ENCODE results near the gene KANK4. TPM values are rescaled to one million over a fixed set of nuclear protein-coding genes. Genes with fewer than 3 reads are reported as not detected.
A peak's percentile ranks its signal among the peaks of the same experiment; 100 is the strongest.

The KANK4 gene
- total RNA-seq, 1 donor, result under 0.01 TPM

DNA sequence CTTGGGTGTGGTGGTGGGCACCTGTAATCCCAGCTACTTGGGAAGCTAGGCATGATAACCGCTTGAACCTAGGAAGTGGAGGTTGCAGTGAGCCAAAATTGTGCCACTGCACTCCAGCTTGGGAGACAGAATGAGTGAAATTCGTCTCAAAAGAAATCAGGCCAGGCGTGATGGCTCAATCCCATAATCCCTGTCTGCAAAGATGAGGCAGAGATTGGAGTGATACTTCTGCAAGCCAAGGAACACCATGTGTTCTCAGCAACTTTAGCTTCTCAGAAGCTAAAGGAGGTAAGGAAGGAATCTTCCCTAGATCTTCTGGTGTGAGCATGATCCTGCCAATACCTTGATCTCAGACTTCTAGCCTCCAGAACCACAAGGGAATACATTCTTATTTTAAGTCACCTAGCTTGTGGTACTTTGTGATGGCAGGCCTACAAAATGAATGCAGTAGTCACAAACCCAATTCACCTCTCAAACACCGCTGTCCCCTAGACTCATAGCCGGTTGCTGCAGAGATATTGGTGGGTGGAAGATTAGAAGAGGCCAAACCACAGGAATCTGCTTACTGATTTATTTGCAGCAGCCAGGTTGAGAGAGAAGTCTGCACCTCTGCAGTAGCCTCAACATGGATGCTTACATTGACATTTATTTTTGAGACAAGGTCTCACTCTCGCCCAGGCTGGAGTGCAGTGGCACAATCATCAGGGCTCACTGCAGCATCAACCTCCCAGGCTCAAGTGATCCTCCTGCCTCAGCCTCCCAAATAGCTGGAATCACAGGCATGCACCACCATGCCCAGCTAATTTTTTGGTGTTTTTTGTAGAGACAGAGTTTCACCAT, 105.9 kb downstream of the KANK4 start:
- DNase-seq (ENCODE audit: insufficient read length, low spot score, missing footprints), result no peak
- TF ChIP-seq, protein P1, sequence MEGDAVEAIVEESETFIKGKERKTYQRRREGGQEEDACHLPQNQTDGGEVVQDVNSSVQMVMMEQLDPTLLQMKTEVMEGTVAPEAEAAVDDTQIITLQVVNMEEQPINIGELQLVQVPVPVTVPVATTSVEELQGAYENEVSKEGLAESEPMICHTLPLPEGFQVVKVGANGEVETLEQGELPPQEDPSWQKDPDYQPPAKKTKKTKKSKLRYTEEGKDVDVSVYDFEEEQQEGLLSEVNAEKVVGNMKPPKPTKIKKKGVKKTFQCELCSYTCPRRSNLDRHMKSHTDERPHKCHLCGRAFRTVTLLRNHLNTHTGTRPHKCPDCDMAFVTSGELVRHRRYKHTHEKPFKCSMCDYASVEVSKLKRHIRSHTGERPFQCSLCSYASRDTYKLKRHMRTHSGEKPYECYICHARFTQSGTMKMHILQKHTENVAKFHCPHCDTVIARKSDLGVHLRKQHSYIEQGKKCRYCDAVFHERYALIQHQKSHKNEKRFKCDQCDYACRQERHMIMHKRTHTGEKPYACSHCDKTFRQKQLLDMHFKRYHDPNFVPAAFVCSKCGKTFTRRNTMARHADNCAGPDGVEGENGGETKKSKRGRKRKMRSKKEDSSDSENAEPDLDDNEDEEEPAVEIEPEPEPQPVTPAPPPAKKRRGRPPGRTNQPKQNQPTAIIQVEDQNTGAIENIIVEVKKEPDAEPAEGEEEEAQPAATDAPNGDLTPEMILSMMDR (IDR thresholded peaks at IDR 0.05; ENCODE audit: extremely low read depth, low read depth, low read length), result no peak
- H3K79me2 ChIP-seq (ENCODE audit: insufficient read depth, low read length), result no peaks in the 10 kb centered on the region

DNA sequence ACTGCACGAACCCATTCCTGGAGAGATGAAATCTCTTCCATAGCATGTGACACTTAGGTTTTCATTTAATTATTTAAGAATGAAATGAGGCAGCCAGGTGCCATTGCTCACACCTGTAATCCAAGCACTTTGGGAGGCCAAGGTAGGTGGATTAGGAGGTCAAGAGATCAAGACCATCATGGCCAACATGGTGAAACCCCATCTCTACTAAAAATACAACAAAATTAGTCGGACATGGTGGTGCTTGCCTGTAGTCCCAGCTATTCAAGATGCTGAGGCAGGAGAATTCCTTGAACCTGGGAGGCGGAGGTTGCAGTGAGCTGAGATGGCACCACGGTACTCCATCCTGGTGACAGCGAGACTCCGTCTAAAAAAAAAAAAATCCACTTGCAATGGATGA, 106.8 kb downstream of the KANK4 start:
- H3K79me2 ChIP-seq (ENCODE audit: insufficient read depth, low read length), result no peaks in the 10 kb centered on the region
- no peak overlapping the region for H3K27ac ChIP-seq (ENCODE audit: low read depth, low read length)
- no peak for DNase-seq (ENCODE audit: insufficient read length, low spot score, missing footprints)
- no peak overlapping the region for H3K4me3 ChIP-seq (ENCODE audit: insufficient read depth, low read length)
- no peaks in the 10 kb centered on the region for H3K9me3 ChIP-seq (ENCODE audit: low read depth, low read length)
- H2AFZ ChIP-seq (ENCODE audit: low read length), result no peak overlapping the region
- no peaks in the 10 kb centered on the region for H3K27me3 ChIP-seq (ENCODE audit: insufficient read depth, low read length)
- TF ChIP-seq, protein P1 (IDR thresholded peaks at IDR 0.05; ENCODE audit: extremely low read depth, low read depth, low read length), result no peak
- H4K20me1 ChIP-seq (ENCODE audit: insufficient read depth, low read length), result no peaks in the 10 kb centered on the region
- H3K4me1 ChIP-seq (ENCODE audit: insufficient read depth, low read length), result no peaks in the 10 kb centered on the region
- H3K36me3 ChIP-seq (ENCODE audit: insufficient read depth, low read length), result no peaks in the 10 kb centered on the region
- H3K4me2 ChIP-seq (ENCODE audit: insufficient read depth, low read length), result no peak overlapping the region

More for the DNA sequence above, 105.9 kb downstream of the KANK4 start:
- Histone ChIP-seq H3K4me3 (ENCODE audit: insufficient read depth, low read length) (no peak overlapping the region), H3K27me3 (ENCODE audit: insufficient read depth, low read length) (no peaks in the 10 kb centered on the region), H3K36me3 (ENCODE audit: insufficient read depth, low read length) (no peaks in the 10 kb centered on the region), H3K4me1 (ENCODE audit: insufficient read depth, low read length) (no peaks in the 10 kb centered on the region), H3K27ac (ENCODE audit: low read depth, low read length) (no peak overlapping the region), H4K20me1 (ENCODE audit: insufficient read depth, low read length) (no peaks in the 10 kb centered on the region), H3K4me2 (ENCODE audit: insufficient read depth, low read length) (no peak overlapping the region), H2AFZ (ENCODE audit: low read length) (no peak overlapping the region), H3K9me3 (ENCODE audit: low read depth, low read length) (no peaks in the 10 kb centered on the region)

DNA sequence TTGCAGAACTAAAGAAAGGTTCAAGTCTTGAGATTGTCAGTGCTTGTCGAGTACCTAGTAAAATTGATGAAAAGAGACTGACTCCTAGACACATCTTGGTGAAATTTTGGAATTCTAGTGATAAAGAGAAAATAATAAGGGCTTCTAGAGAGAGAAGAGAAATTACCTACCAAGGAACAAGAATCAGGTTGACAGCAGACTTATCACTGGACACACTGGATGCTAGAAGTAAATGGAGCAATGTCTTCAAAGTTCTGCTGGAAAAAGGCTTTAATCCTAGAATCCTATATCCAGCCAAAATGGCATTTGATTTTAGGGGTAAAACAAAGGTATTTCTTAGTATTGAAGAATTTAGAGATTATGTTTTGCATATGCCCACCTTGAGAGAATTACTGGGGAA, 108.3 kb downstream of the KANK4 start:
- Histone ChIP-seq H2AFZ (ENCODE audit: low read length) (no peak overlapping the region), H3K27ac (ENCODE audit: low read depth, low read length) (no peak overlapping the region), H3K36me3 (ENCODE audit: insufficient read depth, low read length) (no peaks in the 10 kb centered on the region), H4K20me1 (ENCODE audit: insufficient read depth, low read length) (no peaks in the 10 kb centered on the region), H3K4me1 (ENCODE audit: insufficient read depth, low read length) (no peaks in the 10 kb centered on the region), H3K4me2 (ENCODE audit: insufficient read depth, low read length) (no peak overlapping the region), H3K4me3 (ENCODE audit: insufficient read depth, low read length) (no peak overlapping the region), H3K79me2 (ENCODE audit: insufficient read depth, low read length) (no peaks in the 10 kb centered on the region), H3K9me3 (ENCODE audit: low read depth, low read length) (no peaks in the 10 kb centered on the region), H3K27me3 (ENCODE audit: insufficient read depth, low read length) (no peaks in the 10 kb centered on the region)
- no peak for DNase-seq (ENCODE audit: insufficient read length, low spot score, missing footprints)
- TF ChIP-seq, protein P1 (IDR thresholded peaks at IDR 0.05; ENCODE audit: extremely low read depth, low read depth, low read length), result no peak

DNA sequence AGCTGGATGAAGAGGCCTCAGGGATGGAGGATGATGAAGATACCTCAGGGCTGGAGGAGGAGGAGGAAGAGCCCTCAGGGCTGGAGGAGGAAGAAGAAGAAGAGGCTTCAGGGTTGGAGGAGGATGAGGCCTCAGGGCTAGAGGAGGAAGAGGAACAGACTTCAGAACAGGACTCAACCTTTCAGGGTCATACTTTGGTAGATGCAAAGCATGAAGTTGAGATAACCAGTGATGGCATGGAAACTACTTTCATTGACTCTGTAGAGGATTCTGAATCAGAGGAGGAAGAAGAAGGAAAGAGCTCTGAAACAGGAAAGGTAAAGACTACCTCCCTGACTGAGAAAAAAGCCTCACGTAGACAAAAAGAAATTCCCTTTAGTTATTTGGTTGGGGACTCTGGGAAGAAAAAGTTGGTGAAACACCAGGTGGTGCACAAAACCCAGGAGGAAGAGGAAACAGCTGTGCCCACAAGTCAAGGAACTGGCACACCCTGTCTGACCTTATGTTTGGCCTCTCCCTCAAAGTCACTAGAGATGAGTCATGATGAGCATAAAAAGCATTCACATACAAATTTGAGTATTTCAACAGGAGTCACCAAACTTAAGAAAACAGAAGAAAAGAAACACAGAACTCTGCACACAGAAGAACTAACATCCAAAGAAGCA, 109.2 kb downstream of the KANK4 start:
- Histone ChIP-seq H3K27me3 (ENCODE audit: insufficient read depth, low read length) (no peaks in the 10 kb centered on the region), H3K79me2 (ENCODE audit: insufficient read depth, low read length) (no peaks in the 10 kb centered on the region), H3K36me3 (ENCODE audit: insufficient read depth, low read length) (no peaks in the 10 kb centered on the region), H3K27ac (ENCODE audit: low read depth, low read length) (no peak overlapping the region), H3K9me3 (ENCODE audit: low read depth, low read length) (no peaks in the 10 kb centered on the region), H4K20me1 (ENCODE audit: insufficient read depth, low read length) (no peaks in the 10 kb centered on the region), H3K4me2 (ENCODE audit: insufficient read depth, low read length) (no peak overlapping the region), H2AFZ (ENCODE audit: low read length) (no peak overlapping the region), H3K4me3 (ENCODE audit: insufficient read depth, low read length) (no peak overlapping the region), H3K4me1 (ENCODE audit: insufficient read depth, low read length) (no peaks in the 10 kb centered on the region)
- DNase-seq (ENCODE audit: insufficient read length, low spot score, missing footprints), result peak; percentile 67
- TF ChIP-seq, protein P1 (IDR thresholded peaks at IDR 0.05; ENCODE audit: extremely low read depth, low read depth, low read length), result no peak
